Liver (tissue), 2 donors: ENCODE measurements around the gene NAPB.

ENCODE experiments used
- CTCF ChIP-seq: fragments of 150-350 bp; IDR thresholded peaks from 2 replicates; pipeline ENCODE4 v1.5.1; 2017; ENCODE audit warnings: improper control_type of control experiment, low read depth, low read length; ENCODE audit not compliant: missing input control
- REST ChIP-seq: IDR thresholded peaks from 2 replicates; pipeline ENCODE4 v1.6.1; 2016; ENCODE audit warnings: antibody characterized with exemption, mild to moderate bottlenecking
- donor health status: healthy.

- TF ChIP-seq REST (no peak), CTCF (no peak)
Measured at GRCh38 chr20:23419995-23420901, 1.0 kb downstream of the NAPB start.
